Measurements from ENCODE around the gene SLC15A4.
"Not testable (repeated sequence)": the region's sequence is repeated elsewhere in the genome, so short reads cannot be mapped to it uniquely, and the experiment has no call there.

Gene SLC15A4

GRCh38 chr12:128807161-128807724, 16.5 kb downstream of the SLC15A4 start:
- H3K27ac ChIP-seq = no peak overlapping the region
- POLR2A ChIA-PET (ENCODE audit: low non-redundant PET) = interaction anchor here (0.6 kb wide), 1 partner anchor 11 kb away, joined by 3 read pairs; no protein-coding TSS in a partner anchor
- CTCF ChIA-PET = no interaction called here
- no peak for DNase-seq (ENCODE audit: low spot score)
- TF ChIP-seq CTCF (conservative IDR thresholded peaks at IDR 0.05; ENCODE audit: low read depth) = no peak

- no peak for DNase-seq (ENCODE audit: low spot score)
- POLR2A ChIA-PET (ENCODE audit: low non-redundant PET) = no interaction called here
- TF ChIP-seq CTCF (conservative IDR thresholded peaks at IDR 0.05; ENCODE audit: low read depth) = no peak
- no peak overlapping the region for H3K27ac ChIP-seq
- CTCF ChIA-PET = interaction anchor here (0.6 kb wide), 1 partner anchor 1451 kb away, joined by 4 read pairs; no protein-coding TSS in a partner anchor
Measured at GRCh38 chr12:128806573-128806972, 17.2 kb downstream of the SLC15A4 start.

GRCh38 chr12:128805406-128805805, 18.4 kb downstream of the SLC15A4 start:
- CTCF ChIA-PET; H3K27ac ChIP-seq; DNase-seq (ENCODE audit: low spot score): not testable (repeated sequence)
- POLR2A ChIA-PET (ENCODE audit: low non-redundant PET) = interaction anchor here (0.6 to 0.9 kb wide), 2 partner anchors 19 kb away, joined by 4 read pairs; partner anchors contain the start of gene SLC15A4

- no peak overlapping the region for H3K27ac ChIP-seq
- ChIA-PET POLR2A (ENCODE audit: low non-redundant PET) (interaction anchor here (0.9 kb wide), 1 partner anchor 19 kb away, joined by 4 read pairs; the partner anchor contains the start of gene SLC15A4), CTCF (no interaction called here)
- DNase-seq (ENCODE audit: low spot score) = no peak
- TF ChIP-seq CTCF (conservative IDR thresholded peaks at IDR 0.05; ENCODE audit: low read depth) = no peak
Measured at GRCh38 chr12:128804762-128805161, 19.0 kb downstream of the SLC15A4 start.

GRCh38 chr12:128803788-128804187, 20.0 kb downstream of the SLC15A4 start:
- DNase-seq (ENCODE audit: low spot score) = no peak
- no peak for TF ChIP-seq CTCF (conservative IDR thresholded peaks at IDR 0.05; ENCODE audit: low read depth)
- H3K27ac ChIP-seq = no peak overlapping the region
- ChIA-PET POLR2A (ENCODE audit: low non-redundant PET) (no interaction called here), CTCF (interaction anchor here (0.6 kb wide), 1 partner anchor 35 kb away, joined by 3 read pairs; no protein-coding TSS in a partner anchor)

GRCh38 chr12:128802756-128803155, 21.0 kb downstream of the SLC15A4 start:
- CTCF ChIA-PET = no interaction called here
- POLR2A ChIA-PET (ENCODE audit: low non-redundant PET) = no interaction called here
- no peak for TF ChIP-seq CTCF (conservative IDR thresholded peaks at IDR 0.05; ENCODE audit: low read depth)
- no peak overlapping the region for H3K27ac ChIP-seq
- no peak for DNase-seq (ENCODE audit: low spot score)

- no peak overlapping the region for H3K27ac ChIP-seq
- ChIA-PET CTCF (no interaction called here), POLR2A (ENCODE audit: low non-redundant PET) (no interaction called here)
- DNase-seq (ENCODE audit: low spot score) = no peak
- TF ChIP-seq CTCF (conservative IDR thresholded peaks at IDR 0.05; ENCODE audit: low read depth) = no peak
Measured at GRCh38 chr12:128801879-128802391, 21.8 kb downstream of the SLC15A4 start.
